DND-41 (cell line): ENCODE measurements around the gene REEP5.
A peak's percentile ranks its signal among the peaks of the same experiment; 100 is the strongest.
"Not testable (repeated sequence)": the region's sequence is repeated elsewhere in the genome, so short reads cannot be mapped to it uniquely, and the experiment has no call there.

Experiments used
- ATAC-seq: fragments of 200-7000 bp; cut with Tn5 transposase; 3 replicates; pipeline ENCODE4 v1.9.1; 2021; ENCODE audit warnings: low read depth; ENCODE audit not compliant: insufficient read depth
- DNase-seq: peaks from one replicate; pipeline ENCODE4 v3.0.0-alpha.2; 2020
- H2AFZ ChIP-seq: 2 replicates; pipeline ENCODE4 v1.6.0; 2012; ENCODE audit warnings: low read depth, low read length
- H3K27ac ChIP-seq: 2 replicates; pipeline ENCODE4 v1.5.1; 2012; ENCODE audit warnings: low read length, inconsistent platforms
- H3K27me3 ChIP-seq: fragments of 200-600 bp; sonication (generic); 2 replicates; pipeline ENCODE4 v1.6.0; 2012; ENCODE audit warnings: low read length, mild to moderate bottlenecking, inconsistent platforms; ENCODE audit not compliant: insufficient read depth, poor library complexity
- H3K36me3 ChIP-seq: 2 replicates; pipeline ENCODE4 v1.5.1; 2012; ENCODE audit warnings: low read length, inconsistent platforms; ENCODE audit not compliant: insufficient read depth
- H3K4me1 ChIP-seq: 2 replicates; pipeline ENCODE4 v1.5.1; 2012; ENCODE audit warnings: mild to moderate bottlenecking, low read length; ENCODE audit not compliant: insufficient read depth
- H3K4me2 ChIP-seq: 2 replicates; pipeline ENCODE4 v1.6.0; 2012; ENCODE audit warnings: mild to moderate bottlenecking, moderate library complexity, low read length, inconsistent platforms; ENCODE audit not compliant: insufficient read depth
- H3K4me3 ChIP-seq, 2 experiments: fragments of 200-600 bp in 1 of 2; shearing (Covaris generic) in 1 of 2; 2 replicates each; pipeline ENCODE4 v1.5.1; 2012 to 2016; ENCODE audit warnings: inconsistent platforms in 2 of 2, low read length in 2 of 2, mild to moderate bottlenecking in 2 of 2, low read depth in 1 of 2, moderate library complexity in 1 of 2
- H3K79me2 ChIP-seq: 2 replicates; pipeline ENCODE4 v1.6.0; 2012; ENCODE audit warnings: low read length, inconsistent platforms; ENCODE audit not compliant: insufficient read depth
- H3K9ac ChIP-seq: 2 replicates; pipeline ENCODE4 v1.6.0; 2012; ENCODE audit warnings: low read depth, mild to moderate bottlenecking, inconsistent platforms, low read length, moderate library complexity
- H3K9me3 ChIP-seq: 2 replicates; pipeline ENCODE4 v1.5.1; 2012; ENCODE audit warnings: low read length, moderate library complexity, mild to moderate bottlenecking, inconsistent platforms; ENCODE audit not compliant: insufficient read depth, severe bottlenecking
- H4K20me1 ChIP-seq: 2 replicates; pipeline ENCODE4 v1.6.0; 2012; ENCODE audit warnings: low read length; ENCODE audit not compliant: insufficient read depth
- EZH2 ChIP-seq: IDR thresholded peaks from 3 replicates; pipeline ENCODE4 v1.6.1; 2012; ENCODE audit warnings: borderline replicate concordance, low read depth, mild to moderate bottlenecking, moderate library complexity, low read length, inconsistent platforms; ENCODE audit not compliant: severe bottlenecking
- TF ChIP-seq, protein P1 (sequence below): IDR thresholded peaks from 2 replicates; pipeline ENCODE4 v1.5.1; 2012; ENCODE audit warnings: borderline replicate concordance, low read length, moderate library complexity, mild to moderate bottlenecking; ENCODE audit not compliant: poor library complexity, severe bottlenecking; ENCODE audit errors: extremely low read depth

Gene REEP5

DNA sequence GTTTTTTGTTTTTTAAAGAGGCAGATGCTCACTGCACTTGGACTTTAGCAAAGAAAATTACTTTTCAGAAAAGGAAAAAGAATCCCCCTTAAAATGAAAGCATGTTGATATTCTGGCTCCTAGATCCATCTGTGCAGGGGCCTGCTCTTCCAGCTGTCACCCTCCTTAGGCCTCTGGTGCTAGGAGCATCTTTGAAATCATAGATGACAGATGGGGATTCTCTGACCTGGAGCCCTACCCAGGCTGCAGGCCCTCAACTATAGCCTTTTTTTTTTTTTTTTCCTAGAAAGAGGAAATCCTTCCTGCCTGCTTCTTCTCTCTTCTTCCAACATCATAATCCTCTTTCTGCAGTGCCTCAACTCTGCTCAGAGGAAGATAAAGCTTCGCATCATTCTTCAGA lies 38.3 kb upstream of the REEP5 start:
- Histone ChIP-seq H3K9ac (no peak overlapping the region), H3K9me3 (no peaks in the 10 kb centered on the region)
- no peak for TF ChIP-seq EZH2
- TF ChIP-seq, protein P1, sequence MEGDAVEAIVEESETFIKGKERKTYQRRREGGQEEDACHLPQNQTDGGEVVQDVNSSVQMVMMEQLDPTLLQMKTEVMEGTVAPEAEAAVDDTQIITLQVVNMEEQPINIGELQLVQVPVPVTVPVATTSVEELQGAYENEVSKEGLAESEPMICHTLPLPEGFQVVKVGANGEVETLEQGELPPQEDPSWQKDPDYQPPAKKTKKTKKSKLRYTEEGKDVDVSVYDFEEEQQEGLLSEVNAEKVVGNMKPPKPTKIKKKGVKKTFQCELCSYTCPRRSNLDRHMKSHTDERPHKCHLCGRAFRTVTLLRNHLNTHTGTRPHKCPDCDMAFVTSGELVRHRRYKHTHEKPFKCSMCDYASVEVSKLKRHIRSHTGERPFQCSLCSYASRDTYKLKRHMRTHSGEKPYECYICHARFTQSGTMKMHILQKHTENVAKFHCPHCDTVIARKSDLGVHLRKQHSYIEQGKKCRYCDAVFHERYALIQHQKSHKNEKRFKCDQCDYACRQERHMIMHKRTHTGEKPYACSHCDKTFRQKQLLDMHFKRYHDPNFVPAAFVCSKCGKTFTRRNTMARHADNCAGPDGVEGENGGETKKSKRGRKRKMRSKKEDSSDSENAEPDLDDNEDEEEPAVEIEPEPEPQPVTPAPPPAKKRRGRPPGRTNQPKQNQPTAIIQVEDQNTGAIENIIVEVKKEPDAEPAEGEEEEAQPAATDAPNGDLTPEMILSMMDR = no peak

DNA sequence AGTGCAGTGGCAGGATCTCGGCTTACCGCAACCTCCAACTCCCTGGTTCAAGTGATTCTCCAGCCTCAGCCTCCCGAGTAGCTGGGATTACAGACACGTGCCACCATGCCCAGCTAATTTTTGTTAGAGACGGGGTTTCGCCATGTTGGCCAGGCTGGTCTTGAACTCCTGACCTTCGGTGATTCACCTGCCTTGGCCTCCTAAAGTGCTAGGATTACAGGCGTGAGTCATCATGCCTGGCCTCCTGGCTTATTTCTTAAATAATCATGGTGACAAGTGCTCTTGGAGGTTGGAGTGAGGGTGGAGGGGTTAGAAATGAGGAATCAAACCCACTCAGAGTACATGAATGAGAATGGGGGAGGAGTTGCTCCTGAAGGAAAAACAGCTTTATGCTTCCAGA lies 37.8 kb upstream of the REEP5 start:
- H3K4me3 ChIP-seq = not testable (repeated sequence)

More for the DNA sequence above, 38.3 kb upstream of the REEP5 start:
- Histone ChIP-seq H4K20me1 (no peaks in the 10 kb centered on the region), H3K4me1 (no peaks in the 10 kb centered on the region), H3K27ac (no peak overlapping the region), H3K4me3 (no peak overlapping the region), H2AFZ (no peak overlapping the region), H3K4me2 (no peak overlapping the region), H3K79me2 (no peaks in the 10 kb centered on the region), H3K27me3 (no peaks in the 10 kb centered on the region), H3K36me3 (no peaks in the 10 kb centered on the region)
- DNase-seq (no peak), ATAC-seq (no peak)

DNA sequence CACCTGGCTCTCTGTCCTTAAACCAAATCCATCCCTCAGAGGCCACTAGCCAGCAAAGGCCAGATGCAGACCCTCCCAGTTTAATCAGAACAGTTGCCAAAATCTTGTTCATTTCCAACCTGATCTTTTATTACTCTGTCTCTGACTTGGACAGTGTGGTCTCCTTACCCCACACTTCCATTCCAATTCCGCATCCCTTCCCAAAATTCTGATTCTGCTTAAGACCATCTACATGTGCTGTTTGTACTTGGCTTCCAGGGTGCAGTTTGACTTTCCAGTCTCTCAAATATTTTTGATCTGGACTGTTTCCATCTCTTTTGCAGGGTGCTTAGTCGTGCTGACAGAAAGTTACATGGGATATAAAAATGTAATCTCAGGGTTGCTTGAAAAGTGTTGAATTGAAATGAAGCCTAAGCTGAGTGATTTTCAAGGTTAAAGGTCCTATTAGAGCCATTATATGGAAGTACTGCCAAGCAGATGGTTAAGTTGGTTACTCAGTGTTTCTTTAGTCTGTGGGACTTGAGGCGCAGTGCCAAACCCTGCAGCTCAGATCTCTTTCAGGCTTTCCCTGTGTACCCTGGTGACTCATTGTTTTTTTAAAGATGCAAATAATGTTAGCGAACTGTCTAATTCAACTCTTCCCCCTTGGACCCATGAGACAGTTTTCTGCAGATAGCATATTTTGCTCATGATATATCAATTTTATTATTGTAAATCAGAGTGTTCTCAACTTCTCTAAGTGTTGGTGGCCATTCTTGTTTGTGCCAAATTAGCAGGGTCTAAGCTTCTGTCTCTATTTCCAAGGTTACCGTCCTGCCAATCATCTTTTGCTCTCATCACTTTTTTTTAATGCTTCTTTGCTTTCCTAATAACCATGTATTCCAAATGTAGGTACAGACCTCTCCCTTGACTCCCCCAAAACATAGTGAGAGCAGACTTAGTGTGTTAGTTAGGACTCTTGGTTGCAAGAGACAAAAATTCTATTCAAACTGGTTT lies 36.4 kb upstream of the REEP5 start:
- TF ChIP-seq, protein P1 = no peak
- no peak for TF ChIP-seq EZH2
- ATAC-seq (peak; percentile 88), DNase-seq (peak; percentile 41)
- H2AFZ ChIP-seq = no peak overlapping the region
- no peaks in the 10 kb centered on the region for H3K36me3 ChIP-seq
- no peaks in the 10 kb centered on the region for H3K4me1 ChIP-seq
- H3K9me3 ChIP-seq = peaks cover 3% of the 10 kb centered on the region
- no peaks in the 10 kb centered on the region for H3K27me3 ChIP-seq
- no peaks in the 10 kb centered on the region for H4K20me1 ChIP-seq
- H3K27ac ChIP-seq = no peak overlapping the region
- H3K4me2 ChIP-seq = no peak overlapping the region
- H3K9ac ChIP-seq = no peak overlapping the region
- no peak overlapping the region for H3K4me3 ChIP-seq
- H3K79me2 ChIP-seq = no peaks in the 10 kb centered on the region

More for the DNA sequence above, 37.8 kb upstream of the REEP5 start:
- H3K27me3 ChIP-seq, DNase-seq, H4K20me1 ChIP-seq, H3K4me2 ChIP-seq, H3K79me2 ChIP-seq, ATAC-seq, H3K9ac ChIP-seq, H3K4me1 ChIP-seq, H2AFZ ChIP-seq, H3K9me3 ChIP-seq, H3K27ac ChIP-seq, H3K36me3 ChIP-seq: not testable (repeated sequence)

DNA sequence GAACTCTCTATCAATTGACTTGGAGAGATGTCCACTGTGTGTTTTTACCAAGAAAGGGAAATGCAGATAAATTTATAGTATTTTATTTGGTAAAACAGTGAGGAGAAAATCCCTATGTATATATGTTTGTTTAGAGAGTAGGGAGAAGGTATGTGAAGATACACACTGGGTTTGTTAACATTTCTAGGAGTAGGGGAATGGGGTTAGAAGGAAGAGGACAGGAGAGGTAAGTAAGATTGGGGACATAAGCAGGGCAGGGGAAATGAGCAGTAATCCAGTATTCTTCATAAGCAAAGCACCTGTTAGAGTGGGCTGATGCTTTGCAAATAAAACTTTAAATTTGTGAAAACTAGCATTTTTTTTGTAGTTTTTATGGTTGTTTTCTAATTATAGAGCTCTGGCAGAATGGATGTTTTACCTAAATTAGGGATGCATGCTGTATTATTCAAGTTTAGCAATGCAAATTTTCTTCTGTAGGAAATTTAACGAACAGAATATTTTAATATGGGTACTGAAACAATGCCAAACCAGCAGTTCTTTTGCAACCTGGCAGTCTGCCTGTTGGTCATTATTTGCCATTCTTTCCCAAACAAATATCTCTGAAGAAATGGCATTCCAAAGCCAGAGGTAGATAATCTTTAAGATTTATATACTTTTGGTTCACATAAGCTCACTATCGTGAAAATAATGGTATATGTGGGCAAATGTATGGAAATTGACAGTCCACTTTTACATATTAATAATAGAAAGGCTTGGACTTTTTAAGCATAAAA lies 35.2 kb upstream of the REEP5 start:
- TF ChIP-seq, protein P1 = no peak
- no peak for TF ChIP-seq EZH2
- Histone ChIP-seq H3K4me2 (no peak overlapping the region), H3K9me3 (peaks cover 3% of the 10 kb centered on the region), H3K4me1 (no peaks in the 10 kb centered on the region), H3K36me3 (no peaks in the 10 kb centered on the region), H3K4me3 (no peak overlapping the region), H2AFZ (no peak overlapping the region), H4K20me1 (no peaks in the 10 kb centered on the region), H3K9ac (no peak overlapping the region), H3K27ac (no peak overlapping the region), H3K27me3 (no peaks in the 10 kb centered on the region), H3K79me2 (no peaks in the 10 kb centered on the region)
- ATAC-seq (no peak), DNase-seq (no peak)
